Neuron (in vitro differentiated cells): ENCODE data around the gene TMEM132D.

Experiments
- H2AFZ ChIP-seq: one replicate; pipeline ENCODE4 v1.6.1; 2013; ENCODE audit warnings: low read depth, mild to moderate bottlenecking, inconsistent platforms, low read length, moderate library complexity
- H3K27me3 ChIP-seq: one replicate; pipeline ENCODE4 v1.6.1; 2013; ENCODE audit warnings: low read length; ENCODE audit not compliant: insufficient read depth
- H3K36me3 ChIP-seq: one replicate; pipeline ENCODE4 v1.6.1; 2013; ENCODE audit warnings: low read length; ENCODE audit not compliant: insufficient read depth
- H3K4me1 ChIP-seq: one replicate; pipeline ENCODE4 v1.6.1; 2013; ENCODE audit warnings: low read length; ENCODE audit not compliant: insufficient read depth
- H3K4me3 ChIP-seq: 2 replicates; pipeline ENCODE4 v1.5.1; 2013; ENCODE audit warnings: mild to moderate bottlenecking, low read length, moderate library complexity
- H3K9me3 ChIP-seq: one replicate; pipeline ENCODE4 v1.6.1; 2013; ENCODE audit warnings: low read length

TMEM132D gene

DNA sequence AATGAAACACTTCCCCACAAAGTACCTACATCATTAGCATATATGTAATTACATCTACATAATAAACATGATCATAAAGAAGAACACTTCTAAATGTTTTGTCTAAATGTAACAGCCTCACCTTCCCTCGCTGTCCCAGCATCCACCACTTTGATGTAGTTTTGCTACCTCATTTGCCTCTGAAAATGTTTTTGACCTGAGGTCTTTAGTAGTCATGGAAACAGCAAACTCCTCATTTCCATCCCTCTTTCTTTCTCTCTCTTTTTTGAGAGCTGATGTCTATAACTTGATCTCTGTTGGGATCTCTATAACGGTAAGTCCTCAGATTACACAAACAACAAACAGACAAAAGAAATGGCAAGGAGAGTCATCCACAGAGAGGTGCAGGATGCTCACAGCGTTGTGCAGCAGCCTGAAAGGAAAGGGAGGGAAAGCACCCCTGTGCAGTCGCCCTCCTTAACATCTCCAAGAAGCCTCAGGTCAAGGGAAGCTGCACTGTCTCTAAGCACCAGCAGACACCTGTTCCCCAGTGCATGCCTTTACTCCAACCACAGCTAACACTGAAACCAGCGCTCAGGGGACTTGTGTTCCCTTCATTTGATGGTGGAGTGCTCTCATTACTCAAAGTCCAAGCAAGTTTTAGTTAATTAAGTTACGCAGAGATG, 268.7 kb downstream of the TMEM132D start:
- Histone ChIP-seq H3K4me3 (no peak overlapping the region), H3K36me3 (no peaks in the 10 kb centered on the region), H3K9me3 (no peaks in the 10 kb centered on the region), H3K4me1 (peaks cover 14% of the 10 kb centered on the region), H3K27me3 (no peaks in the 10 kb centered on the region), H2AFZ (no peak overlapping the region)

DNA sequence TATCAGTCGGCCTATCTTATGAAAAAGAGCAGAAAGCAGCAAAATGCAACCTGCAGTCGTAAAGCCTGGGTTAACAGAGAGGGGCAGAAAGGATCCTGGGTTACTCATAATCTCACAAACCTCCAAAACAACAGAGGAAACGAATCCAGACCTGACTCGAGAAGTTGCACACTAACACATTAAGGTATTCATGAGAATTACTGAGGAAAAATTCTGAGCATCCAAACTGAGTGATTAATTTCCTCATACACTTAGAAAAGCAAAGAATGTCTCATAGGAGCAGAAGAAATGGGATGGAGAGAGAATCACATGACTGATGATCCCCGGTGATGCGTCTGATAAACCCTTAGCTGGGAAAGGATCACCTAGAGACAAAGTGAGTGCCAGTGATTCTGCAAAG, 272.5 kb downstream of the TMEM132D start:
- no peaks in the 10 kb centered on the region for H3K36me3 ChIP-seq
- H3K4me3 ChIP-seq, result no peak overlapping the region
- H3K4me1 ChIP-seq, result peaks cover 17% of the 10 kb centered on the region
- no peaks in the 10 kb centered on the region for H3K27me3 ChIP-seq
- no peaks in the 10 kb centered on the region for H3K9me3 ChIP-seq
- no peak overlapping the region for H2AFZ ChIP-seq

DNA sequence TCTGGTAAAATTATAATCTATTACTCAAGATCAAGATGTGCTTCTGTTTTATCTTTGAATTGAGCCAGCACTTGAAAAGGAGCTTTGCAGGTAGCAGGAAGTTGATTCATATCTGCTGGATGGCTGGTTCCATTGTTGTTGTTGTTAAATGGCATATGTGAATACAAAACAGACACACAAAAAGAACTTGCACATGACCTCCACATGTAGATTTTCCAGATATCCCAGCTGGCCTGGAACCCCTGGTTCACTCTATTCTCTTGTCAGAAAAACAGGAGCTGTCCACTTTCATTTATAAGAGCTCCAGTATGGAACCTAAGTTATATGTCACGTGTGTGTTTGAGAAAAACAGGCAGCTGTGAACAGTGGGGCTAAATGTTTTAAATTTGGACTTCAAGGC, 273.9 kb downstream of the TMEM132D start:
- H3K9me3 ChIP-seq, result no peaks in the 10 kb centered on the region
- H3K27me3 ChIP-seq, result no peaks in the 10 kb centered on the region
- peaks cover 10% of the 10 kb centered on the region for H3K4me1 ChIP-seq
- H2AFZ ChIP-seq, result no peak overlapping the region
- no peak overlapping the region for H3K4me3 ChIP-seq
- no peaks in the 10 kb centered on the region for H3K36me3 ChIP-seq

DNA sequence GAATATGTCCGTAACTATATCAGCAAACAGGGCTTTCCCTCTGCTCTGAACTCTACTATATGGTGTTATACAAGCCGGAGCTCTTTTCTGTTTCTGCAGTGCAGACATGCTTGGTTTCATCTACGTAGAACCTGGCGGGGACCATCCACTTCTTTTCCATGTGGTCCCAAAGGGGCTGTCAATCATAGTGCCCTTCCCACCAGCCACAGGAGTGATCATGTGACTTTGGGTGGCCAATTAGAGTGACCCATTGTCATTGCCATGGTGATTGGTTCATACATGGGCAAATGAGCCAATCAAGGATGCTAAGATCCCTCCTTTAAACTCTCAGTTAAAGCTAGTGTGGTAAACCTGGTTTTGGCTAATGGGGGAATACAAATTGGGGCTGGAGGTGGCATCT, 281.3 kb downstream of the TMEM132D start:
- Histone ChIP-seq H3K27me3 (no peaks in the 10 kb centered on the region), H3K9me3 (no peaks in the 10 kb centered on the region)

DNA sequence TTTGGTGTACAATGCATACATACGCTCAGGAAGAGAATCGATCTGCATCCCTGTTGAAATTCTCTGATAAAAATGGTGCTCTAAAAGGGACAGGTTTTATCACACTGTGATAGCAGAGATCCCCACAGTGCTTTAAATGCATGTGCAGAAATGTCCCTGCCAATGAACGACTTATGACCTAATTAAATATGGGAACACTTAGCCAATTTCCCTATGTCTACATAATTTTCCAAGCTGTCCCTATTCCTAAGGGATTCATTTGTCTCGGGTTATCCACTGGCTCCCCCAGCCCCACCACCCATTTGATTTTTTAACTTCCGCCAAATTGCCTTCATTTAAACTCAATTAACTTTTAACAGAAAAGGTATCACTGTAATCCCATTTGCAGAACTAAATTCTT, 284.6 kb downstream of the TMEM132D start:
- Histone ChIP-seq H3K4me1 (peaks cover 7% of the 10 kb centered on the region), H3K9me3 (no peaks in the 10 kb centered on the region), H2AFZ (no peak overlapping the region), H3K4me3 (no peak overlapping the region), H3K36me3 (no peaks in the 10 kb centered on the region), H3K27me3 (no peaks in the 10 kb centered on the region)

More for the DNA sequence above, 281.3 kb downstream of the TMEM132D start:
- Histone ChIP-seq H3K4me3 (no peak overlapping the region), H3K4me1 (peaks cover 6% of the 10 kb centered on the region), H3K36me3 (no peaks in the 10 kb centered on the region), H2AFZ (no peak overlapping the region)

DNA sequence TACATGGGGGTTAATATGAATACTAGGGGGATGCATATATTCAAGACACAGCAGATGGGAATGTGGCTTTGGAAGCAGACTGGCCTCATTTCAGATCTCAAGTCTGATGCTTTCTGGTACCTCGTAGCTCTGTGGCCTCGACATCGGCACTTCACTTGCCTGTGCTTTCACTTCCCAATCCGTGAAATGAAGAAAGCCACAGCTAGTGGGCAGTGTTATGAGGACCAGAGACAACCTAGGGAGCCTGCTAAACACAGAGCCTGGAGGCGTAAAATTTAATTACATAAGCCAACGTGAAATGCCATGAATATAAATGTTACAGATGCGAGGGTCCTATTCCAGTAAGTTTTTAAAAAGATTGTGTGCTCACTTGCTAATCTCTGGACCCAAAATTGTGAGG, 286.0 kb downstream of the TMEM132D start:
- Histone ChIP-seq H3K4me3 (no peak overlapping the region), H3K4me1 (peaks cover 7% of the 10 kb centered on the region), H2AFZ (no peak overlapping the region), H3K36me3 (no peaks in the 10 kb centered on the region), H3K9me3 (no peaks in the 10 kb centered on the region), H3K27me3 (no peaks in the 10 kb centered on the region)

DNA sequence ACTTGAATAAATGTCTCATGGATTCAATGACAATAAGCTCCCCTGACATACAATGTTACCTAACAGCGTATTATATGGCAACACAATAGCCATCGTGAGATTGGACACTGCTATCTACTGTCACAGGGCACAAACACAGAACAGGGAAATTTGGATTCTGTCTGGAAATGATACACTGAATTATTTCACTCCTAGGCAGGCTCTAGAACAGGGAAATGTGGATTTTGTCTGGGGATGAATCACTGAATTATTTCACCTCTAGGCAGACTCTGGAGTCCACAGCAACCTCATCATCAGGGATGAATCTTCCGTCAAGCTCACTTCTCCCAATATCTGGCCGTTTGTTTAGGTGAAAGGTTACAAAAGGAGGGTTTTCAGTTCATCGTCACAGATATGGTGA, 288.8 kb downstream of the TMEM132D start:
- peaks cover 12% of the 10 kb centered on the region for H3K4me1 ChIP-seq
- H2AFZ ChIP-seq, result no peak overlapping the region
- no peaks in the 10 kb centered on the region for H3K27me3 ChIP-seq
- no peaks in the 10 kb centered on the region for H3K36me3 ChIP-seq
- no peaks in the 10 kb centered on the region for H3K9me3 ChIP-seq
- no peak overlapping the region for H3K4me3 ChIP-seq

DNA sequence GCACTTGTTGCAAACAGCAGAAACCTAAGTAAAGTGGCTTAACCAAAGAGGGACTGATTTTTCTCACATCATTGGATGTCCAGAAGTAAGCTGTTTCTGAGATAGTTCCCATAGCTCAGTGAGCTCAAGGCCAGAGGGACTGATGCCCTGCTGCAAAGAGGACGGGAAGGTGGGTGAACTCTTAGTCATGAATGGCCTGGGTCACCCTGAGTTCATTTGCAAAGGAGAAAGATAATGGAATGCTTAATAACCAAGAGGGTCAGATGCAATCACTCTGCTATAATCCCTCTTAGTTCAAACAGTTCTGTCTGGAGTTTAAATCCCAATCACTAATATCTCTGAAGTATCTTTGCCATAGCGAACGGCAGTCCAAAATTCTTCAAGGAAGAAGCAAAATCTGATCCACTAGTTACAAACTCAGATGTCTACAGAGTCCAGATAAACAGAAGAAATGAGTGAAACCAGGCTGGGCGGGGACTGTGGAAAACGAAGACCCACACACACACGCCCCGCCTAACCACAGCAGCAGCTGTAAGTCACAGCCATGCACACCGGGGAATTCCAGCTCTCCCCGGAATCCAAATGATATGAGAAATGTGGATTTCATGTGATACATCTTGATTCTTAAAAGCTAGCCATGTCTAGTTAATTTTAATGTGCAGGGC, 289.5 kb downstream of the TMEM132D start:
- Histone ChIP-seq H3K4me3 (no peak overlapping the region), H2AFZ (no peak overlapping the region), H3K36me3 (no peaks in the 10 kb centered on the region), H3K9me3 (no peaks in the 10 kb centered on the region), H3K27me3 (no peaks in the 10 kb centered on the region), H3K4me1 (peaks cover 12% of the 10 kb centered on the region)

DNA sequence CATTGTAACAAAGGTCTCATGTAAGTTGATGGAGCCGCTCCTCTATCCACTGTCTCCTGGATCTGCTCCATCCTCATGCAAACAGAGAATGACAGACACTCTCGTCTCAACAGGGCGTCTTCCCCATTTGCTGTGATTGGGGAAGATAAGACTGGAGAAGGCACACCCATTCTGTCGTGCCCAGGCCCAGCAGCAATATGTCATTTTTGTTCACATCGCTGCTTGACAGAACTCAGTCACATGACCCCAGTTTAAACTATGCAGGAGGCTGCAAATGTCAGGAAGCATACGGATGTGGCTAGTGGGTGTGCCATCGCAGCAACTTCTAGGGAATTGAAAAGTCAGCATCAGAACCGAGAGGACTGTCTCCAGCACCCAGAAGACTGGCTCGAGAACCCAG, 290.5 kb downstream of the TMEM132D start:
- Histone ChIP-seq H3K4me3 (no peak overlapping the region), H2AFZ (no peak overlapping the region), H3K4me1 (peaks cover 19% of the 10 kb centered on the region), H3K27me3 (no peaks in the 10 kb centered on the region), H3K9me3 (no peaks in the 10 kb centered on the region), H3K36me3 (no peaks in the 10 kb centered on the region)

DNA sequence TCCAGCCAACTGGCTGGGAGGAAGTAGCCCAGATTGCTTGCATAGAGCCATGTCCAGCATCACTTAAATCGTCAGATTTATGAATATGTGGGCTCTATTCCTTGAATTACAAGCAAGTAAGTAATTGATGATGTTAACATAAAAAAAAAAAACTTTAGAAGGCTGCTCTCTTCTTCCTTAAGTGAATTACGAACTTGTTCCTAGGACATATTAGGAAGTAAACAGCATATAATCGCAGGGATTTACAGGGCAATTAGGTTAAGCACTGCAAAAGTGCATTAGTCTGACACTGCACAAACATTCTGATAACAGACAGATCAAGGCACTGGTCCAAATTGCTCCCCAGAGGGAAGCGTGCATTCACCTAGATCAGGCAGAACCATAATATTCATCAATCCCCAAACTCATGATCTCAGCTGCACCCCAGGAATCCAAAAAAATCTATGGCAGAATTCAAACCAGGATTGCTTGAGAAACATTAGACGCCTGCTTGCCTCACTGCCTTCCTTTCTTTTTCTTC, 293.2 kb downstream of the TMEM132D start:
- H3K4me3 ChIP-seq, result no peak overlapping the region
- no peaks in the 10 kb centered on the region for H3K27me3 ChIP-seq
- H3K4me1 ChIP-seq, result peaks cover 43% of the 10 kb centered on the region
- no peak overlapping the region for H2AFZ ChIP-seq
- H3K36me3 ChIP-seq, result no peaks in the 10 kb centered on the region
- H3K9me3 ChIP-seq, result no peaks in the 10 kb centered on the region

DNA sequence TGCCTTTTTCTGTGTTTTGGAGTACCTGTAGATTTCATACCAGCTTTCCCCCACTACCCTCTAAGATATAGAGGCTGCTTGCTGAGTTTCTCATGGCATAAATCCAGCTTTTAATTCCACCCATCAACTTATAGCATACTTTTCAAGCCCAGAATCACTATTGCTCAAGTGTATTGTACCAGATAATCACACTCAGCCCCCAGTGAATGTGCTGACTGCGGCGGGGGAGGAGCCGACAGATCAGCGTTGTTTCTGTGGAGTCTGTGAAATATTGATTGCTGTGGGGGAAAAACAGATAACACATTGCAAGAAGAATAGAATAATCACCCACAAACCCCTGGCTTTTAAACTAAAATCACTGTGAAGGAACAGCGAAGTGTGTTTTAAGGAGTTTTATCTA, 296.1 kb downstream of the TMEM132D start:
- no peaks in the 10 kb centered on the region for H3K27me3 ChIP-seq
- no peak overlapping the region for H3K4me3 ChIP-seq
- H2AFZ ChIP-seq, result no peak overlapping the region
- peaks cover 37% of the 10 kb centered on the region for H3K4me1 ChIP-seq
- H3K36me3 ChIP-seq, result no peaks in the 10 kb centered on the region
- no peaks in the 10 kb centered on the region for H3K9me3 ChIP-seq

DNA sequence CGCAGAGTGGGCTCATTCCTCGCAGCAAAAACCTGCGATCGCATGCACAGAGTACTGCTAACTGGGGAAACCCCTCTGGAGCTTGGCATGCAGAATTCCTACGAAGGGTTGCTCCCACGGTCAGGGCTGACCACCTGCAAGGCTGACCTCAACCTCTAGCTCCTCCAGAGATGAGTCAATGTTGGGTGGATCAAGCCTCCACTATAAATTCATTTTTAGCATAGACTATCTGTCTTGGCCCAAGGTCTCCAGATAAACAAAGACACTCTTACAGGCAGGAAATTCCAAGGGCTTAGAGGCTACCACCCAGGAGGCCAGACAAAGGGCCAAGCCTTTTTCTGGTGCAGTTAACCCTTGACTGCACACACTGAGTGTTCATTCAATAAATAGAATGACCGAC, 296.5 kb downstream of the TMEM132D start:
- Histone ChIP-seq H3K9me3 (no peaks in the 10 kb centered on the region), H3K27me3 (no peaks in the 10 kb centered on the region), H3K4me3 (no peak overlapping the region), H3K4me1 (peaks cover 37% of the 10 kb centered on the region), H3K36me3 (no peaks in the 10 kb centered on the region), H2AFZ (no peak overlapping the region)

DNA sequence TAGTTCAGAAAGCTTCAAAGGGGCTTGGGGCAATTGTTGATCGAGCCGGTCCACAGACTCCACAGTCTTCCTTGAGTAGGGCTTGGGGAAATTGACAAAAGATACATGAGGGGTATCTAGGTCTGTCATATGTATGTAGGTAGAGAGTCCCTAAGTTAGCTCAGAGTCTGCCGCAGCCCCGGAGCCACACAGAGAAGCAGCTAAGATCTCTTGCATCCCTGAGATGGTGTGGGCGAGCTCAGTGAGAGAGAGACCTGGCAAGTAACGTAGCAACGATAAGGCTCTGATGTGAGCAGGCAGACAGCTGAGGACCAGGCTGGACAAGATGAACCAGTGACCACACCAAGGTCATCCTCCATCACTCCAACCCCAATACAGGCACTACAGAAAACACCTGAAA, 297.6 kb downstream of the TMEM132D start:
- no peak overlapping the region for H3K4me3 ChIP-seq
- H3K4me1 ChIP-seq, result peaks cover 32% of the 10 kb centered on the region
- H3K27me3 ChIP-seq, result no peaks in the 10 kb centered on the region
- no peak overlapping the region for H2AFZ ChIP-seq
- H3K9me3 ChIP-seq, result no peaks in the 10 kb centered on the region
- H3K36me3 ChIP-seq, result no peaks in the 10 kb centered on the region
